Left cardiac atrium (tissue), 4 donors: ENCODE results near the gene BCAS2. TPM values are rescaled to one million over a fixed set of nuclear protein-coding genes. Genes with fewer than 3 reads are reported as not detected.
A peak's percentile ranks its signal among the peaks of the same experiment; 100 is the strongest.

Experiments
- ATAC-seq, 2 donors: fragments of 200-7000 bp; cut with Tn5 transposase; one replicate each; pipeline ENCODE4 v1.9.1; 2020; ENCODE audit warnings: mild to moderate bottlenecking in 2 of 2, moderate library complexity in 2 of 2
- DNase-seq: peaks from one replicate; pipeline ENCODE4 v3.0.0-alpha.2; 2020
- intact Hi-C, 2 donors: fragments of 100-400 bp; cut with DNase I; formaldehyde crosslinking; loops; one replicate each; pipeline versions ENCODE4 v1.14.1 to v1.15.1; 2022 to 2023
- long read RNA-seq: library from polyadenylated mRNA; unstranded; transcript quantifications from one replicate; pipeline ENCODE4 v2.0.0, GENCODE V29; 2021
- total RNA-seq, 2 donors: library from RNA; stranded (reverse); fragmentation: NEBNext Ultra II Directional; extraction: Animal tissue kit (Norgen Biotek cat#: 25700); gene quantifications; one replicate each; pipeline ENCODE4 v1.2.1, GENCODE V29; 2021
- donor health status: DM: no; HTN: yes; CAD: no.
- donor health status: DM: no; HTN: yes; CAD: no; lungs with severe emphysema.
- donor health status: DM: yes; HTN: yes; CAD: no.
- donor health status: Dilated cardiomyopathy.

BCAS2 gene
- total RNA-seq: 10 to 100 TPM; 25.8 to 34.7 TPM
- long read RNA-seq, transcript BCAS2-201 (7 exons, 1,299 nt): major isoform, 25 of 28 reads
- long read RNA-seq, partial matches to known transcripts: 1 of 28 reads
- long read RNA-seq, other reads (novel, unspliced or antisense): 1 of 28 reads

DNA sequence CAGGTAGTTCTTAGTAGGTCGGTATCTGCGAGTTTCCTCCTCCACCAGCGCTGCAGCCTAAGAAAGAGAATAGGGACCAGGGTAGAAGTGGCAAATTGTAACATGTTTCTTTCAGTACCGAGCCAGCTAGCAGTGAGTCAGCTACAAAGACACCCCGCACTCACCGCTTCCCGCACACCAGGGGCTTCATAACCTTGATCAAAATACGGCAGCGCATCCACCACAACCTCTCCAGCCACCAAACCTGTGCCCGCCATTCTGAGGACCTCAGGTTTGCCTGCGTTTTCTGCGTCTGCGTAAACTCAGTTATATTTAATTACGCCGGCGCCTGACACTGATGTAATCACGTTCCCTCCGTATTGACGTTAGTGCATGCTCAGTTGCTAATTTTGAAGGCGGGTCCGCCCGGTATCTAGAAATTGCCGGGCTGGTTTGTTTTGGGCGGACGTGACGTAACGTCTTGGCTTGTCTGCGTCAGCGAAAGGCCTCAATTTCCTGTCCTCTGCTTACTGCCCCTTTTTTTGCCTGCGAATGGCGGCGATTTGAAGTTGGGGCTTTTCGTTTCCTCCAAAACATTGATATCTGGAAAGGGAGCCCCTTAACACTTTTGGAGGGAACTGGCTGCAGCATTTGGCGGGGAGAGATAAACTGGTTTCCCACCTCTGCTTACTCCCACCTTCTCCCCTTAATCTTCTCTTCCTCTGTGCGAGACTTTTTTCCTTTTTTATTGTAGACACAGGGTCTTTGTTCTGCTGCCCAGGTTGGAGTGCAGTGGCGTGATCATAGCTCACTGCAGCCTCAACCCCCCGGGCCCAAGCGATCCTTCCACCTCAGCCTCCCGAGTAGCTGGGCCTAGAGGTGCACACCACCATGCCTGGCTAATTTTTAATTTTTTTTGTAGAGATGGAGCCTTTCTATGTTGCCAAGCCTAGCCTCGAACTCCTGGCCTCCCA is at the start of gene BCAS2:
BCAS2 (minus strand) TSS at position 281 of the 953 bp plus-strand sequence; CDS start at position 257, 24 bp downstream.
- intact Hi-C loops: loop anchor here in 1 of 2 donors (10.0 kb wide), 2 partner anchors 83 to 173 kb away; partner anchors contain the start of gene CSDE1
- ATAC-seq (peak; percentile 99 to 100), DNase-seq (peak; percentile 97)

DNA sequence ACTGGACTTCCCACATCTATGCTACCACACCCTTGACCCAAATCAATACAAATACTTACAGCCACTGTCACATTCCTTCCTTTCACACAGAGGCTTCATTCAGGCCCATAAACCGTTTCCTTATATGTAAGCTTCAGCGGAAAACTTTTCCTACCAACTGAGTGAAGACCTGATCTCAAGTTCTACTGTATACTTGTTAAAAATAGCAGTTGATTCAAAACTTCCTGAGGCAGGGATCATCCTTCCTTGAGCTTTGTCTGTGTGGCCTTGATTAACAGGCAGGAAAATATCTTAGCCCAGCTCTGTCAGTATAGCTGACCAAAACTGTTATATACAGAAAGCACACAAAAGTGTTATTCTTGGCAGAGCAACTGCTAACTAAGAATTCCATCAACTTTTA is 45.7 kb upstream of the BCAS2 start:
- intact Hi-C loops: no loop called here
- ATAC-seq (no peak), DNase-seq (no peak)

DNA sequence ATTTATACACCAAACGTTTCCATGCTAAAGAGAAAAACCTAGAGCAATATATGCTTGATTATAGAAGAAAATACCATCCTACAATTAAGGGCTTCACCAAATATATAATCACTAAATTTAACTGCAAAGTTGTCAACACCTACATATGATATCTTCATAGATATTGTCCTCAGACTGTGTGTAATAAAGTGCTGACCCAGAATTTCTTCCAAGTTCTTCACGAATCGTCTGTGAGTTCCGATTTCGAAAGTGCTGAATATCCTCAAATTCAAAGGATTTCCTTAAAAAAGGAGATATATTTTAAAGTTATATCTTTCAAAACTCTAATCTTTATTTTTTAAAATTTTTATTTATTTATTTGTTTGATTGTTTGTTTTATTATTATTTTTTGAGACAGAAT is 41.9 kb upstream of the BCAS2 start:
- DNase-seq (no peak), ATAC-seq (no peak)
- intact Hi-C loops: no loop called here

DNA sequence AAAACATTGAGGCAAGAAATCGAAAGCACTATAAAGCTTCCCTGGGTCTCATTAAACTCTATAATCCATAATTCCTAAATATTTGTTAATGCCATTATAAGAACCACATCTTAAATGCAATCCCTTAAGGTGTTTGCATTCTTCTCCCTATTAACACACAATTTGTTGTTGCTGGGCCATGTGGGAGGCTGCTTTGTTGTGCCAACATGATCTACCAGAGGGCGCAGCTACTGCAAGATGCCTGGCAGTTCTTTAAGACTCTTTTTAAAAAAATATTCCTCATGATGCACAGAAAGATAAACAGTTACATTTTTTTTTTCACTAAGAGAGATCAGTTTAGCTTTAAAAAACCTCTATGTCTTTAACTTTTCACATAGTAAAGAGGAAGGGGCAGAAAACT is 39.0 kb upstream of the BCAS2 start:
- DNase-seq: no peak
- ATAC-seq: no peak
- intact Hi-C loops: no loop called here

DNA sequence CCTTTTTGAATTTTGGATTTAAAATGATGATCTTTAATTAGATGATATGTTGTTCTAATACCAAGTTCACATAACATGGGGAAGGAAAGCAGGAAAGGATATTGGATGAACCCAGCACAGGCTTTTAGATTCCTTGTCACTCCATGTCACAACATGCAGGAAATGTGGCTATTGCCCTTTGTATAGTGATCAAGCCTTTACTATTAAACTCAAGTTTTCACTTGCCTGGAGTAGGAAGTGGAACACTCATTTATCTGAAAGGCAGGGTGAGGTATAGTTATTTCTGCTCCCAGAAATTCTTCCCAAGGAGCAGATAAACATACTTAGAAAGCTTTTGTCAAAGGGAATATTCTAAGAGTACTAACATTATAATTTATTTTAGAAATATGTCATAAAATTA is 37.2 kb upstream of the BCAS2 start:
- intact Hi-C loops: no loop called here
- no peak for ATAC-seq
- DNase-seq: no peak

DNA sequence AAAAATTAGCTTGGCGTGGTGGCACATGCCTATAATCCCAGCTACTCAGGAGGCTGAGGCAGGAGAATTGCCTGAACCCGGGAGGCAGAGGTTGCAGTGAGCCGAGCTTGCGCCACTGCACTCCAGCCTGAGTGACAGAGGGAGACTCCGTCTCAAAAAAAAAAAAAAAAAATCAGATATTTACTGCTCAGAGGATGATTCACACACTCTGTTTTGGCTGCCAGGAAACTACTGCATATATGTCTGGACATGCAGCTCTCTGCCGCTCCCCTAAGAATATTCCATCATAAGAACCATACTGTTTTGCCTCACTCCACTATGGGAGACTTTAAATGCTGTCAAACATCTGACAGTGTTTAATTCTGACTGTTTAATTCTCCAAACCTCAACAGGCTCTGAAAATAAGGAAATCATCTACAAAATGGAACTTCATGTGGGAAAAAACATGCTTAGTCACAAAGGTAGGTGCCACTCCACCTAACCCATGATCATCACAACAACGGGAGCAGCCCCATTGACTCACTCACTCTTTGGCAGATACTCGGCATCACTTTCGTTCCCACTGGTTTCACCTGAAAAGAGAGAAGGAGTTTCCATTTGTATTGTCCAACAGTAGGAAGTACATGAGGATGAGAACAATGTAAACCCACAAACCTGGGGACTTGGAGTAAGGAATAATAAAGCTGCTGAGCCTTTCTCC is 29.3 kb upstream of the BCAS2 start:
- intact Hi-C loops: no loop called here
- no peak for ATAC-seq
- no peak for DNase-seq

DNA sequence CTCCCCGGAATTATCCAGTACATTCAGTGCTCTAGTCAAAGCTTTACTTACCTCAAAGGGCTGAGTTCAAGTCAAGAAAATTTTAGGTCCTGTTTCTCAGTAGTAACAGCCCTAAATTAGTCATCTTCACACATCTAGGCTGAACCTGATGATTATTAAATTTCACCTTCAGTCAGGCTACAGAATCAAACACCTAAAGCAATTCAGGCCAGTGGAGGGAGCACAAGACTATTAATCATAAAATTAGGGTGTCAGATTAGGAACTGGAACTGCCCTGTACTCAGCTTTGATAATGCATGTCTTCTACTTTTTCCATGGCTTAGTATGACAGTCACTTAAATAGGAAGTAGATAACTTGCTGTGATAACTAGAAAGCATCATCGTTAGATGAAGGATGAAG is 28.4 kb upstream of the BCAS2 start:
- ATAC-seq: no peak
- DNase-seq: no peak
- intact Hi-C loops: no loop called here

DNA sequence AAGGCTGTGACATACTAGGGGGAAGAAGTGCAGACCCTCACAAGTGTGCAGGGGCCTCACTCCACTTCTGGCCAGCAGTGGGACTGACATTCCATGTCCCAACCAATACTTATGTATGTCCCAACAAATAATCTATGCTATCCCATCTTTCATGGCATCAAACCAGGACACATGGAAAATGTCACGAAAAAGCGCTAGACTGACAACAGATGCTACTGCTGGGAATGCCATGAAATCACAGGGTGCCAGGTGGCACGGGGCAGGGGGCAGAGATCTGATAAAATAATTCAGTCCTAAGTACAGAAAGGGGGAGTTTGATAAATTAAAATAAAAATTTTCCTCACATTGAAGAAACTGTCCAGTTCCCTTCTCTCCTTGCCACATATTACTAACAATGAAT is 27.6 kb upstream of the BCAS2 start:
- intact Hi-C loops: no loop called here
- DNase-seq: no peak
- no peak for ATAC-seq

DNA sequence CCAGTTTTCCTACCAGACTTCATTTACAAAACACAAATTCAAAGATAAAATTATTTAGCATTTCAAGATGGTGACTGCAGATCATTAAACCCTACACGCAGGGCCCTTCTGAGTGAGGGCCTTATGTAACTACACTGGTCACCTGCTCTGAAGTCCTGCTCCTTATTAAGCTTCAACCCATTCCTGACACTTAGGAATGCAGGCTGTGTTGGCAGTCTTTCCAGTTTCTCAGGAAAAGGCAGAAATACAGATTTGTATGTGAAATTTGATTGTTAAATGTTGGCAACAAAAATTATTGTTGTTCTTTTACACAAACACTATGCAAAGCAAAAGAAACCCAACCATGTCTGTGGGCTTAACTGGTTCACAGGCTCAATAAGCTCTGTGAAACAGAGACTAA is 25.8 kb upstream of the BCAS2 start:
- DNase-seq (no peak), ATAC-seq (no peak)
- intact Hi-C loops: no loop called here

DNA sequence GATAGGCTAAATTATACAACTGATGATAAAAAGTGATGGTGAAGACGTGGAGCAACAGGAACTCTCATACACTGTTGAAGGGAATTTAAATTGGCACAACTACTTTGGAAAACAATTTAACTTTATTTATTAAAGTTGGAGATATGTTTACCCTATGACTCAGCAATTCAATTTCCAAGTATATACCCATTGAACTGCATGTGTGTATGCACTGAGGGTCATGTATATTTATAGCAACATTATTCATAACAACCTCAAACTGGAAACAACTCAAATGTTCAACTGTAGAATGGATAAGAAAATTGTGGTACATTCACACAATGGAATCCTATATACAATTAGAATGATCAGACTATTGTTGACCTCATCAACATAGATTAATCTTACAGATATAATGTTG is 16.5 kb upstream of the BCAS2 start:
- intact Hi-C loops: no loop called here
- ATAC-seq: no peak
- no peak for DNase-seq

DNA sequence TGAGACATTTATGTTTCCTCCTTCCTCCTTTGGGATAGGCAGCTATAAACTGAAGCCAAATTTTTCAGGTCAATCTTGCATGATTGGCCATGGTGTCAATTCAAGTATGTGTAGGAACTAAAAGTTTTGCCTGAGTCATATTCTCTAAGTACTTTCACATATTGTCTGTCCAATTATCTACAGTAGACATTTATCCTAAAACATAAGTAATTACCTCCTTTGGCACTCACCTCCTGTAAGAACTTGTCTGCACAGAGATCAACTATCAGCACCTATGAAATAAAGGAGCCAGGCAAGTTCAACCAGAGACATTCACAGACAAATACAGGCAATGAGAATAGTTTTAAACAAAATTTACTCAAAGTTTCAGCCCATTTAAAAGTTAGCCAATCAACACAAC is 14.2 kb upstream of the BCAS2 start:
- no peak for ATAC-seq
- no peak for DNase-seq
- intact Hi-C loops: no loop called here

DNA sequence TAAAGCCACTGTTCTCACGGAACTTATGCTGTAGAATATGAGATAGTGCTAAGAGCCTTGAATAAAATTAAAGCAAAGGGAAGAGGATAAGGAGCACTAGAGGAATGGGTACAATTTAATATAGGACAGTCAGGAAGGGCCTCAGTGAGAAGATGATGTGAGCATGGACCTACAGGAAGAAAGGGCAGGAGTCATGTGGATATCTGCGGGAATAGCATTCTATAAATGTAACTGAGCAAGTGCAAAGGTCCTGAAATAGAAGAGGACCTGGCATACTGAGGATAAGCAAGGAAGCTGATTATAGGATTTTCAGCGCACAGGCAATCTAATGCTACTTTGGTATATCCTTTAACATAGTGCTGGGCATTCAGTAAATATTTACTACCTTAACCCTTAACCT is 12.6 kb upstream of the BCAS2 start:
- DNase-seq (no peak), ATAC-seq (no peak)
- intact Hi-C loops: no loop called here

DNA sequence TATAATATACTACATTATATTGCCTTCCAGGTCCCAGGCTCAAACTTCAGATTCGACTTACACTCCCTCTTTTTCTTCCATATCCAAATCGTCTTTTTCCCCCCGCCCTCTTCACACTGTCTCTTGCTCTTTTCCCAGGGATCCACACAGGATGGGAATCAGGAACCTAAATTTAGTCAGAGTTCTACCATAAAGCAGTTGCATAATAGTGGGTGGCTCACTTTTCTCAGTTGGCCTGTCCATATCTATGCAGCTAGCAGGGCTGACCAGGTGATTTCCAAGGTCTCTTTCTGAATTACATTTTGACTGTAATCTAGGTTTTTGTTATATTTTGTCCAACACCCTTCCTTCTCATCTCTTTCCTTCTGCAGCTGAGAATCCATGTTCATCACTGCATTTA is 7.7 kb upstream of the BCAS2 start:
- intact Hi-C loops: loop anchor here in 1 of 2 donors (10.0 kb wide), 2 partner anchors 76 to 166 kb away; partner anchors contain the start of gene CSDE1
- no peak for DNase-seq
- no peak for ATAC-seq

DNA sequence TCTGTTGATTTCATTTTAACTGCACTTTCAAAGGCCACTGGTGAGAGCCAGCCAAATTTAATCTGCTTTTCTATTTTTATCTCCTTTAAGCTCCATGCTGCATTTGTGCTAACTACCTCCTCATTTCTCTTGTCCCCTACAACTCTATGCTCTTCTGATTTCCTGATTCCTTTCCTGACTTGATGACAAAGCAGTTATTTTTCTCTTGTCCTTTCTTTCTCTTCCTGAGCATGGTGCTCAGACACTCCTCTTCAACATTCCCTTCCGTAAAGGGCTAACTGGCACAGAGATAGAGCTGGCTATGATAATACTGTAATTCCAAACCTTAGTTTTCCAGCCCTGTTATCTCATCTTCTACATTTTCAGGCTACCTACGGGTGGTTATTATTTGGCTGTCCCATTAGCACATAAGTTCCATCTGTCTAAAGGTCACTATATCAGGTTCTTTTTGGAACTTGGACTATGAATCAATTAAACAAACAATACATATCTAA is 6.8 kb upstream of the BCAS2 start:
- ATAC-seq (peak; percentile 11 to 61), DNase-seq (no peak)
- intact Hi-C loops: loop anchor here in 1 of 2 donors (10.0 kb wide), 2 partner anchors 77 to 167 kb away; partner anchors contain the start of gene CSDE1

DNA sequence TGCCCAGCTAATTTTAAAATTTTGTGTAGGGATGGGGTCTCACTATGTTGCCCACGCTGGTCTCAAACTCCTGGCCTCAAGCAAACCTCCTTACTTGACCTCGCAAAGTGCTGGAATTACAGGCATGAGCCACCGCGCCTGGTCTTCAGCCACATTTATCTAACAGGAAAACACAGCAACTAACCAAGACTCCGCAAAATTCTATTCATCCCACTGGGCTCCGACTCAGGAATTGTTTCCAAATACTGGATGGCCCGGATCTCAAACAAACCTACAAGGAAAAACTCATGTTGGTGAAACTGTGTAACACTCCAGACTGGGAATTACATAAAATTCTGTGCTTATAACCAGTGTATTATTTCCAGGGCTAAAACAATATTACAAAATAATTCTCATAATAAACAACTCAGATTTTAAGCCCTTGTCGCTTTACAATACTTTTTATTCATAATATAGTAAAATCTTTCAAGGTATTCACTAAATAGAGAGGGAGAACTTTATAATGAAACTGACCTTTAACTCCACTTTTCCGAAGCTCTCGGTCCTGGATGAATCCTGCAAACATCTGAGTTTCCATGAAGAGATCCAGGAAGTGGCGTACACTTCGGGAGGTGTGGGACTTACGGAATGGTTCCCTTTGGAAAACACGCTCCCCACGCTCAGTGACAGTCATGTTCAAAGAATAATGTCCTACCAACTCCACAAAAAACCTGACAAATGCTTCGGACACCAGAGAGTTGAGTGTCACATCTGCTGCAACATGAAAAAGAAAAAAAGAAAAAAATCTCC is 6.0 kb upstream of the BCAS2 start:
- no peak for ATAC-seq
- no peak for DNase-seq
- intact Hi-C loops: loop anchor here in 1 of 2 donors (10.0 kb wide), 2 partner anchors 77 to 167 kb away; partner anchors contain the start of gene CSDE1

DNA sequence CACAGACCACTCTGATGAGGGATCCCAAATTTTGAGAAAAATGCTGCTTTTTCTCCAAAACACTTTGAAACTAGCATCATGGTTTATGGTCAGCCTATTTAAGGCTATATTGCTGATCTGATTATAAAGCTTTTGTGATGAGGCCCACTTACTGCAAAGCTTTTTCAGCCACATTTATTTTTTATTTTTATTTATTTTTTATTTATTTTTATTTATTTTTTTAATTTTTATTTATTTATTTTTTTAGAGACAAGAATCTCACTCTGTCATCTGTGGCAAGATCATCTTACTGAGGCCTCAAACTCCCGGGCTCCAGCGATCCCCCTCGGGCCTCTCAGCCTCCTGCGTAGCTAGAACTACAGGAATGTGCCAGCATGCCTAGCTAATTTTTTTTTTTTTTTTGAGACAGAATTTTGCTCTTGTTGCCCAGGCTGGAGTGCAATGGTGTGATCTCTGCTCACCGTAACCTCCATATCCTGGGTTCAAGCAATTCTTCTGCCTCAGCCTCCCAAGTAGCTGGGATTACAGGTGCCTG is 5.2 kb upstream of the BCAS2 start:
- ATAC-seq: no peak
- intact Hi-C loops: loop anchor here in 1 of 2 donors (10.0 kb wide), 2 partner anchors 78 to 168 kb away; partner anchors contain the start of gene CSDE1
- DNase-seq: no peak

DNA sequence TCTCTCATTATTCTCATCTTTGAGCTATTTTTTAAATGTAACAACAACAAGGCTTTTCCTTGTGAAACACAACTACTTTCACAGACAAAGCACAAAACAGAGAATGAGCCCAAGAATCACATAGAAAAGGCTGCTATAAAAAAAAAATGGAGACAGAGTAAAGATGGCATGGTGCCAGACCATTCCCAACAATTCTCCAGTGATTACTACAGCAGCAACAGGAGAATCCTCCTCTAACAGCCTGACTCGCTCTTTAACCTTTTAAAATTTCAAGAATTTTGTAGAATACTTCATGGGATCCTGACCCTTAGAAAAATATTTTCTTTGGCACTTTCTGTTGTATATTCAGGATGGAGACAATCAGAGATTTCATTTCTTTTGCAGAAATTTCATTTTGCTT is 3.8 kb upstream of the BCAS2 start:
- DNase-seq (no peak), ATAC-seq (no peak)
- intact Hi-C loops: loop anchor here in 1 of 2 donors (10.0 kb wide), 2 partner anchors 80 to 170 kb away; partner anchors contain the start of gene CSDE1

DNA sequence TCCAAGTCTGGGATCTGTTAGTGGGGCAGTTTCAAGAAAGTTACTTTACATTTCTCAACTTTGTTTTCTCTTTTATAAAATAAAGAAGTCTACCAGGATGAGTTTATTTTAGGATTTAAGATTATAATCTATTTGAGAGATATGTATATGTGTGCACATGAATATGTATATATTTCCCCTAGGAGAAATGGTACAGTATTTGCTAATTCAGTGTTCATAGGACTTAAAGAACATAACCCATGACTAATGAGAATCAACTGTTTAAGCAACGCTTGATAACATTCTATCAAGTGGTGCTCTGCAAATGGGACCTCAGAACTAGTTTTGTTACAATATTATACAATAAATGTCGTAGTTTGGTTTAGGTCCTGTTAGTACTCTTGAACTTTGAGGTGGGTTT is 7.0 kb downstream of the BCAS2 start:
- intact Hi-C loops: no loop called here
- DNase-seq (no peak), ATAC-seq (no peak)

DNA sequence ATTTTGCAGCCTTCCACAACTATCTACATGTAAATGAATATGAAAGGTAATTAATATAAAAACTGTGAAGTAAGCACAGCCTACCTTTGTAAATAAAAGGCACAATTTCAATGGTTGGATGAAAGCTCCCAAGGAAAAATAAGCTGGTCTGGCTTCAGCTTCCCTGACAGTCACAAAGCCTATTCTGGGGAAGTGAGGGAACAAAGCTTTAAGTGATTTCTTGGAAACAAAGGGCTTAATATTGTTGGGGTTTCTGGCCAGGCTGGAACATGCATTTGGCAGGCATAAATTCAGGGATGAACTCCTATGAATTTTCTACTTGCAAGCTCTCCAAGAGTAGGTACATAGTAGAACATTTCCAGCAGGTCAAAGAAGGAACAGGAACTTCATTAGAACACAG is 17.3 kb downstream of the BCAS2 start:
- intact Hi-C loops: no loop called here
- ATAC-seq (no peak), DNase-seq (no peak)
